Left cardiac atrium (tissue), 4 donors: ENCODE data around the gene SAMHD1. TPM values are rescaled to one million over a fixed set of nuclear protein-coding genes. Genes with fewer than 3 reads are reported as not detected.
"Not testable (repeated sequence)": the region's sequence is repeated elsewhere in the genome, so short reads cannot be mapped to it uniquely, and the experiment has no call there.

Experiments
- ATAC-seq, 2 donors: fragments of 200-7000 bp; cut with Tn5 transposase; one replicate each; pipeline ENCODE4 v1.9.1; 2020; ENCODE audit warnings: mild to moderate bottlenecking in 2 of 2, moderate library complexity in 2 of 2
- DNase-seq: peaks from one replicate; pipeline ENCODE4 v3.0.0-alpha.2; 2020
- intact Hi-C, 2 donors: fragments of 100-400 bp; cut with DNase I; formaldehyde crosslinking; loops; one replicate each; pipeline versions ENCODE4 v1.14.1 to v1.15.1; 2022 to 2023
- total RNA-seq, 2 donors: library from RNA; stranded (reverse); fragmentation: NEBNext Ultra II Directional; extraction: Animal tissue kit (Norgen Biotek cat#: 25700); gene quantifications; one replicate each; pipeline ENCODE4 v1.2.1, GENCODE V29; 2021
- donor health status: DM: no; HTN: yes; CAD: no.
- donor health status: DM: no; HTN: yes; CAD: no; lungs with severe emphysema.
- donor health status: DM: yes; HTN: yes; CAD: no.
- donor health status: Dilated cardiomyopathy.

SAMHD1 gene
- total RNA-seq, 2 donors from 2014 or later: 110 to 113 TPM

- DNase-seq: no peak
- ATAC-seq: peak; percentile 59 to 72
- intact Hi-C loops: no loop called here
Observed at GRCh38 chr20:36957875-36958667, 6.6 kb upstream of the SAMHD1 start.

- ATAC-seq: no peak
- intact Hi-C loops: no loop called here
- no peak for DNase-seq
Observed at GRCh38 chr20:36956674-36957073, 5.2 kb upstream of the SAMHD1 start.

- no peak for ATAC-seq
- intact Hi-C loops: no loop called here
- DNase-seq: no peak
Observed at GRCh38 chr20:36956016-36956415, 4.5 kb upstream of the SAMHD1 start.

- intact Hi-C loops: no loop called here
- ATAC-seq: no peak
Observed at GRCh38 chr20:36951979-36952738, 651 bp upstream of the SAMHD1 start.

GRCh38 chr20:36950414-36951197 lies 902 bp downstream of the SAMHD1 start:
- ATAC-seq: peak; percentile 6 to 33
- DNase-seq: peak; percentile 45
- intact Hi-C loops: no loop called here

More at GRCh38 chr20:36951979-36952738, 651 bp upstream of the SAMHD1 start:
- no peak for DNase-seq

- ATAC-seq: peak in 1 of 2 donors; percentile 5
- no peak for DNase-seq
- intact Hi-C loops: no loop called here
Observed at GRCh38 chr20:36941401-36941835, 10.1 kb downstream of the SAMHD1 start.

GRCh38 chr20:36937402-36937770 lies 14.1 kb downstream of the SAMHD1 start:
- no peak for DNase-seq
- no peak for ATAC-seq
- intact Hi-C loops: no loop called here

- intact Hi-C loops: not testable (repeated sequence)
Observed at GRCh38 chr20:36936761-36937401, 14.6 kb downstream of the SAMHD1 start.

GRCh38 chr20:36936341-36936740 lies 15.2 kb downstream of the SAMHD1 start:
- no peak for ATAC-seq
- DNase-seq: no peak
- intact Hi-C loops: no loop called here

More at GRCh38 chr20:36936761-36937401, 14.6 kb downstream of the SAMHD1 start:
- not testable (repeated sequence) for DNase-seq
- peak; percentile 46 to 76 for ATAC-seq

- DNase-seq, intact Hi-C loops: not testable (repeated sequence)
Observed at GRCh38 chr20:36933571-36933970, 17.9 kb downstream of the SAMHD1 start.

GRCh38 chr20:36932476-36933426 lies 18.8 kb downstream of the SAMHD1 start:
- ATAC-seq (no peak), DNase-seq (no peak)
- intact Hi-C loops: no loop called here

More at GRCh38 chr20:36933571-36933970, 17.9 kb downstream of the SAMHD1 start:
- ATAC-seq: not testable (repeated sequence)

GRCh38 chr20:36932067-36932466 lies 19.4 kb downstream of the SAMHD1 start:
- ATAC-seq, intact Hi-C loops: not testable (repeated sequence)
- DNase-seq: peak; percentile 39

GRCh38 chr20:36929691-36930090 lies 21.8 kb downstream of the SAMHD1 start:
- ATAC-seq (no peak), DNase-seq (no peak)

GRCh38 chr20:36929290-36929689 lies 22.2 kb downstream of the SAMHD1 start:
- DNase-seq (no peak), ATAC-seq (no peak)
- intact Hi-C loops: no loop called here

More at GRCh38 chr20:36929691-36930090, 21.8 kb downstream of the SAMHD1 start:
- intact Hi-C loops: no loop called here

- ATAC-seq (no peak), DNase-seq (no peak)
- intact Hi-C loops: no loop called here
Observed at GRCh38 chr20:36927704-36928103, 23.8 kb downstream of the SAMHD1 start.

- intact Hi-C loops: no loop called here
- DNase-seq (no peak), ATAC-seq (no peak)
Observed at GRCh38 chr20:36926653-36927200, 24.8 kb downstream of the SAMHD1 start.

GRCh38 chr20:36925234-36925633 lies 26.3 kb downstream of the SAMHD1 start:
- ATAC-seq: no peak
- no peak for DNase-seq
- intact Hi-C loops: no loop called here
